Vagina (tissue), 2 donors: ENCODE measurements around the gene XPNPEP1. TPM values are rescaled to one million over a fixed set of nuclear protein-coding genes. Genes with fewer than 3 reads are reported as not detected.

Experiments
- DNase-seq, 2 donors: peaks; one replicate each; pipeline ENCODE4 v3.0.0-alpha.2; 2017; ENCODE audit errors: extremely low spot score in 2 of 2
- H3K27ac ChIP-seq: fragments of 200-600 bp; sonication (generic); one replicate; pipeline ENCODE4 v1.5.1; 2019
- H3K27me3 ChIP-seq: fragments of 200-600 bp; sonication (generic); one replicate; pipeline ENCODE4 v1.5.1; 2019
- H3K36me3 ChIP-seq, 2 donors: fragments of 200-600 bp; sonication (generic); one replicate each; pipeline ENCODE4 v1.5.1; 2017 to 2019
- H3K4me1 ChIP-seq: fragments of 200-600 bp; sonication (generic); one replicate; pipeline ENCODE4 v1.5.1; 2019
- H3K4me3 ChIP-seq, 2 donors: fragments of 200-600 bp; sonication (generic); 1 replicate in 1 of 2; 2 replicates in 1 of 2; pipeline ENCODE4 v1.5.1; 2016 to 2019
- H3K9me3 ChIP-seq: fragments of 200-600 bp; sonication (generic); one replicate; pipeline ENCODE4 v1.5.1; 2019
- POLR2A ChIP-seq, 2 donors: fragments of 450-650 bp; IDR thresholded peaks; one replicate each; pipeline ENCODE4 v1.6.1; 2017; ENCODE audit warnings: antibody characterized with exemption in 2 of 2, mild to moderate bottlenecking in 2 of 2, moderate library complexity in 2 of 2
- POLR2AphosphoS5 ChIP-seq, 2 donors: sonication (generic); formaldehyde crosslinking; IDR thresholded peaks; one replicate each; pipeline ENCODE4 v1.9.0; 2017; ENCODE audit warnings: antibody characterized with exemption in 2 of 2, mild to moderate bottlenecking in 2 of 2, low read depth in 1 of 2; ENCODE audit not compliant: insufficient read depth in 1 of 2
- intact Hi-C: fragments of 100-400 bp; cut with DNase I; formaldehyde crosslinking; loops from one replicate; pipeline ENCODE4 v1.15.1; 2023
- total RNA-seq: library from RNA; depleted of rRNA; stranded (reverse); fragments of >200 nt; gene quantifications from one replicate; pipeline ENCODE4 v1.2.3, GENCODE V29; 2016
- TF ChIP-seq, protein P1 (sequence below), 3 experiments: fragments of 450-650 bp in 2 of 3; fragments of 200-600 bp in 1 of 3; sonication (generic) in 1 of 3; IDR thresholded peaks; one replicate each; pipeline ENCODE4 v1.5.1; 2017 to 2019; ENCODE audit warnings: antibody characterized with exemption in 3 of 3, mild to moderate bottlenecking in 2 of 3, moderate library complexity in 2 of 3

XPNPEP1 gene
- total RNA-seq, 1 donor from 2014 or later: 90.4 TPM

DNA sequence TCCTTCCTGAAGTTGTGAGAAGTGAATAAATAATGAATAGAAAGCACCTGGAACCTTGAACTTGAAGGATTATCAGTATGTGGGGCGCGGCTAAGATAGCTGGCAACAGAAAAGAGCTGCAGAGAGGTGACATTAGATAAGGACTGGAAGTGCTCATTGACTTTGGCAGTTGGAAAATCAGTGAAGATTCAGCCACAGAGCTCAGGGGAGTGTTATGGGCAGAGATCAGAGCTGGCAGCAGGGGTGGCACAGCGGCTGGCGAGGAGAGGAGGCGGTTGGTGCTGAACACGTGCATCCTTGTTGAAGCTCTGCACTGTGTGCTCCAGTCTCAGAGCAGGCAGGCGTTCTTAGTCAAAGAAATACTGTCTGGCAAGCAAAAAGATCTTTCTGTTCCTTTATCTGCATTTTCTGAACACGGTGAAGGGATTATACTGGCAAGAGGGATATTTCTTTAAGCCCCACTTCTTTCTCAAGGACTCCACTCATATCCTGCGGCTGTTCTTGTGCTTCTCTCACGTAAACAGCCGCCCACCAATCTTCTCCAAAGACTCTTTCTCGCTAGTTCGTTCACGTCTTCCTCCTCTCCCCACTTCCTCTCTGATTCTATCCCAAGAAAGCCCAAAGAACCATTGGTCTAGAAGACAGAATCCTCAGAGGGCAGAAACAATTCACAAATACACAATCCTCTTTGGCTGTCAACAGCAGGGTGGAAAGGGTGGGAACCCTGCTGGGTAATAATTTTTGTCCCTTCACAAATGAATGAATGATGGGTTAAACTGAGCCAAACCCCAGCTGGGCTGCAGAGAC is 45.8 kb upstream of the XPNPEP1 start:
- Histone ChIP-seq H3K36me3 (no peaks in the 10 kb centered on the region), H3K27me3 (no peaks in the 10 kb centered on the region), H3K27ac (no peak overlapping the region), H3K4me3 (no peak overlapping the region), H3K9me3 (no peaks in the 10 kb centered on the region), H3K4me1 (peaks cover 9% of the 10 kb centered on the region)
- no peak for DNase-seq
- TF ChIP-seq POLR2AphosphoS5 (IDR thresholded peaks at IDR 0.05; ENCODE audit: insufficient read depth in 1 of 2, low read depth in 1 of 2) (no peak), POLR2A (IDR thresholded peaks at IDR 0.05) (no peak)
- TF ChIP-seq, protein P1, sequence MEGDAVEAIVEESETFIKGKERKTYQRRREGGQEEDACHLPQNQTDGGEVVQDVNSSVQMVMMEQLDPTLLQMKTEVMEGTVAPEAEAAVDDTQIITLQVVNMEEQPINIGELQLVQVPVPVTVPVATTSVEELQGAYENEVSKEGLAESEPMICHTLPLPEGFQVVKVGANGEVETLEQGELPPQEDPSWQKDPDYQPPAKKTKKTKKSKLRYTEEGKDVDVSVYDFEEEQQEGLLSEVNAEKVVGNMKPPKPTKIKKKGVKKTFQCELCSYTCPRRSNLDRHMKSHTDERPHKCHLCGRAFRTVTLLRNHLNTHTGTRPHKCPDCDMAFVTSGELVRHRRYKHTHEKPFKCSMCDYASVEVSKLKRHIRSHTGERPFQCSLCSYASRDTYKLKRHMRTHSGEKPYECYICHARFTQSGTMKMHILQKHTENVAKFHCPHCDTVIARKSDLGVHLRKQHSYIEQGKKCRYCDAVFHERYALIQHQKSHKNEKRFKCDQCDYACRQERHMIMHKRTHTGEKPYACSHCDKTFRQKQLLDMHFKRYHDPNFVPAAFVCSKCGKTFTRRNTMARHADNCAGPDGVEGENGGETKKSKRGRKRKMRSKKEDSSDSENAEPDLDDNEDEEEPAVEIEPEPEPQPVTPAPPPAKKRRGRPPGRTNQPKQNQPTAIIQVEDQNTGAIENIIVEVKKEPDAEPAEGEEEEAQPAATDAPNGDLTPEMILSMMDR (IDR thresholded peaks at IDR 0.05): no peak
- intact Hi-C loops: no loop called here

DNA sequence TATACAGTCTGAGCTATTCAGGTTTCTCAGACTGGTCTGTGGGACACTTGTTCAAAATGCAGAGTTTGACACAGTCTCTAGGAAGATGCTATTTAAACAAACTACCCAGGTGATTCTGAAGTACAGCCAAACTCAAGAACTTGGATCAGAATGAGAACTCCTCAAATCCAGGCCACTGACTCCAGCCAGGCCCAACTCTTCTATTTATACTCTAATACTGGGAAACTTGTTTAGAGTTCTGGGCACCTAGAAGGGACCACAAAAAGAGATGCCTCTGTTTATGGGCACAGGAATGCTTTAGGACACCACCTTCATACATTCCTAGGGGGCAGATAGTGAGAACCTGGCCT is 44.4 kb upstream of the XPNPEP1 start:
- TF ChIP-seq, protein P1 (IDR thresholded peaks at IDR 0.05): no peak
- TF ChIP-seq POLR2A (IDR thresholded peaks at IDR 0.05): no peak
- TF ChIP-seq POLR2AphosphoS5 (IDR thresholded peaks at IDR 0.05; ENCODE audit: insufficient read depth in 1 of 2, low read depth in 1 of 2): no peak
- no peaks in the 10 kb centered on the region for H3K27me3 ChIP-seq
- H3K4me3 ChIP-seq: no peak overlapping the region
- DNase-seq: no peak
- intact Hi-C loops: no loop called here
- peaks cover 9% of the 10 kb centered on the region for H3K4me1 ChIP-seq
- no peak overlapping the region for H3K27ac ChIP-seq
- H3K9me3 ChIP-seq: no peaks in the 10 kb centered on the region
- H3K36me3 ChIP-seq: no peaks in the 10 kb centered on the region

DNA sequence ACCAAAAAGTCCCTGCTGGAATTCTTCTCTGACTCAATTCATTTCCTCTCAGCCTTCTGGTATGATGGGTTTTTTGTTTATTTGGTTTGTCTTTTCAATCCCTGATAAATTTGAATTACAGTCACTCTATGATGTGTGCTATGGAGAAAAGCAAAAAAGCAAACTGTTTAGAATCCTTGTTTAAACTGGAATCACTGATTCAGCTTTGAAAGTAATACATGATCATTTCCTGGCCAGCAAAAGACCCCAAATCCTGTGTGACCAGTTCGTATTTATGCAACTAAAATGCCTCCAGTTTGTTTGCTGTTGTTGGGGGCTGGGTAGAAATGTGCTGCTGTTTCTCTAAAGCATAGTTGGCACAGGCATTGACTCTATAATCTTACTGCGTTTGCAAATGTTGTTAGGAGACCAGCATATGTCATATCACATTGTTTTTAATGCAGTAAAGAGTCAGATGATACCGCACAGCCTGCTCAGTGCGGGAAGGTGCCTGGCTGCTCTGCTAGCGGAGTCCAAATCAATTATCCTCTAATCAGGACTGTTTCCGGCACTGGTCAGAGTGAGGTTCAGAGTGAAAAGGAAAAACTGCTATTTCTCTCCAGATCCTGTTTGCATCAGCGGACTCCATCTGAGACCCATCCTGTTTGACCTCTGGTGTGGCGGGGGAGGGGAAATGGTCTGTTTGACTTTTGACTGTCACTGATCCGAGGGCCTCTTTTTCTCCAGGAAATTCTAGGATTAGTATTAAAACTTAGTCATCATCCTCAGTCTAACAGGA is 43.8 kb upstream of the XPNPEP1 start:
- intact Hi-C loops: no loop called here
- no peak for TF ChIP-seq POLR2A (IDR thresholded peaks at IDR 0.05)
- TF ChIP-seq, protein P1 (IDR thresholded peaks at IDR 0.05): no peak
- Histone ChIP-seq H3K36me3 (no peaks in the 10 kb centered on the region), H3K27me3 (no peaks in the 10 kb centered on the region), H3K27ac (no peak overlapping the region), H3K4me3 (no peak overlapping the region), H3K9me3 (no peaks in the 10 kb centered on the region), H3K4me1 (peaks cover 9% of the 10 kb centered on the region)
- DNase-seq: no peak

DNA sequence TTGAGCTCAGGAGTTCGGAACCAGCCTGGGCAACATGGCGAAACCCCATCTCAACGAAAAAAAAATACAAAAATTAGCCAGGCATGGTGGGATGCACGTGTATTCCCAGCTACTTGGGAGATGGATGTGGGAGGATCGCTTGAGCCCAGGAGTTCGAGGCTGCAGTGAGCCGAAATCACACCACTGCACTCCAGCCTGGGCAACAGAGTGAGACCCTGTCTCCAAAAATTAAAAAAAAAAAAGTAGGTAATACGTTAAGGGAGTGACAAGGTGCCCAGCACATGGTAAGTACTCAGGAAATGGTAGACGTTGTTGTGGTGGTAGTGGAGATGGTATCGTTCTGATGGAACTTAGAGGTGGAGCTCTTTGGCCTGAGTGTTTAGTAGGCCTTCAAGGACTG is 41.0 kb upstream of the XPNPEP1 start:
- Histone ChIP-seq H3K4me1 (peaks cover 9% of the 10 kb centered on the region), H3K27me3 (no peaks in the 10 kb centered on the region), H3K9me3 (no peaks in the 10 kb centered on the region), H3K27ac (no peak overlapping the region), H3K4me3 (no peak overlapping the region), H3K36me3 (no peaks in the 10 kb centered on the region)
- intact Hi-C loops: no loop called here
- TF ChIP-seq POLR2AphosphoS5 (IDR thresholded peaks at IDR 0.05; ENCODE audit: insufficient read depth in 1 of 2, low read depth in 1 of 2) (no peak), POLR2A (IDR thresholded peaks at IDR 0.05) (no peak)
- TF ChIP-seq, protein P1 (IDR thresholded peaks at IDR 0.05): no peak
- DNase-seq: no peak

DNA sequence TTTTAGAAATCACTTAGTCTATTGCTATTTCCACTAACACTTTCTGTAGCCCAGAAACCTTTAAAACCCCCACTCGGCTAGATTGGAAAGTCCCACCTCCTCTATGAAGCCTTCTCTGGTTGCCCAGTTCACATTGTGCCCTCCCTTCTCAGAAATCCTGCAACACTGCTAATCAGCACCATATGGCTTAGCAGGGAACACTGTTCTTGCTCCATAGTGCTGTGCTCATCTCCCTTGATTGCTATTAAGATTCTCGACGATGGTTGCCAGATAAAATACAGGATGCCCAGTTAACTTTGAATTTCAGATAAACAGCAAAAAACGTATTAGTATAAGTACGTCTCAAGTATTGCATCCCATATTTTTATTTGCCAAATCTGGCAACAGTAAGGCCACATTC is 40.1 kb upstream of the XPNPEP1 start:
- intact Hi-C loops: no loop called here
- Histone ChIP-seq H3K36me3 (no peaks in the 10 kb centered on the region), H3K4me1 (peaks cover 9% of the 10 kb centered on the region), H3K4me3 (no peak overlapping the region), H3K27me3 (no peaks in the 10 kb centered on the region), H3K9me3 (no peaks in the 10 kb centered on the region), H3K27ac (no peak overlapping the region)
- TF ChIP-seq POLR2AphosphoS5 (IDR thresholded peaks at IDR 0.05; ENCODE audit: insufficient read depth in 1 of 2, low read depth in 1 of 2) (no peak), POLR2A (IDR thresholded peaks at IDR 0.05) (no peak)
- TF ChIP-seq, protein P1 (IDR thresholded peaks at IDR 0.05): no peak
- DNase-seq: no peak
